ENCODE measurements around the gene CA10. TPM values are rescaled to one million over a fixed set of nuclear protein-coding genes. Genes with fewer than 3 reads are reported as not detected.

Gene CA10
- total and polyA plus RNA-seq, 2 of the 4 experiments (the other 2 are of a cell fraction), result not detected

GRCh38 chr17:51643702-51644490 is 514.6 kb downstream of the CA10 start:
- ATAC-seq (ENCODE audit: low read depth), result no peak
- H3K18ac ChIP-seq (ENCODE audit: low read depth, low read length), result no peak overlapping the region
- CTCF ChIA-PET, result no interaction called here
- H3K14ac ChIP-seq (replicated peaks; ENCODE audit: low read depth, low read length), result no peak overlapping the region
- H3K9me3 ChIP-seq (ENCODE audit: control insufficient read depth, insufficient read depth, low read length), result peaks cover 18% of the 10 kb centered on the region
- intact Hi-C loops (cut with micrococcal nuclease) (no loop called here), in situ Hi-C loops (cut with MboI; ENCODE audit: low sequenced_read_pairs) (no loop called here), dilution Hi-C loops (cut with HindIII; ENCODE audit: low sequenced_read_pairs, unreplicated experiment) (no loop called here)
- no peak overlapping the region for H3K4me3 ChIP-seq (ENCODE audit: insufficient read depth, low read depth, low read length)
- no peaks in the 10 kb centered on the region for H3K36me3 ChIP-seq (ENCODE audit: control insufficient read depth, insufficient read depth, low read length)
- H3K9ac ChIP-seq (ENCODE audit: low read depth, low read length), result no peak overlapping the region
- H3K4ac ChIP-seq (ENCODE audit: low read depth, low read length), result no peak overlapping the region
- POLR2A ChIA-PET (ENCODE audit: unreplicated experiment), result no interaction called here
- no peak overlapping the region for H3K23ac ChIP-seq (ENCODE audit: low read depth, low read length)
- no peak overlapping the region for H2BK5ac ChIP-seq (ENCODE audit: low read depth, low read length, poor library complexity, severe bottlenecking)
- no peak overlapping the region for H4K8ac ChIP-seq (ENCODE audit: low read depth in 2 of 2, low read length in 2 of 2)
- H3K27ac ChIP-seq (ENCODE audit: insufficient read depth, low read length), result no peak overlapping the region
- no peak overlapping the region for H4K5ac ChIP-seq (ENCODE audit: low read depth, low read length)
- H4K20me1 ChIP-seq (ENCODE audit: insufficient read depth, low read length), result no peaks in the 10 kb centered on the region
- no peaks in the 10 kb centered on the region for H3K9me1 ChIP-seq (ENCODE audit: insufficient read depth, low read length)
- no peak overlapping the region for H2AFZ ChIP-seq (replicated peaks; ENCODE audit: low read length, poor library complexity)
- TF ChIP-seq CHD1 (IDR thresholded peaks at IDR 0.05; ENCODE audit: low read depth, low read length) (no peak), RFX5 (IDR thresholded peaks at IDR 0.05; ENCODE audit: low read depth, low read length) (no peak), ELK1 (IDR thresholded peaks at IDR 0.05; ENCODE audit: borderline replicate concordance, low read depth, low read length) (no peak), MAFK (IDR thresholded peaks at IDR 0.05; ENCODE audit: low read depth, low read length) (no peak), SMC3 (IDR thresholded peaks at IDR 0.05; ENCODE audit: low read depth, low read length) (no peak), FOS (IDR thresholded peaks at IDR 0.05; ENCODE audit: low read depth, low read length) (no peak), BHLHE40 (IDR thresholded peaks at IDR 0.05; ENCODE audit: low read depth, low read length) (no peak), MAZ (IDR thresholded peaks at IDR 0.05; ENCODE audit: borderline replicate concordance, low read depth, low read length) (no peak), POLR2A (IDR thresholded peaks at IDR 0.05; ENCODE audit: low read depth, low read length) (no peak), USF2 (IDR thresholded peaks at IDR 0.05; ENCODE audit: low read depth, low read length) (no peak)
- H3K79me1 ChIP-seq (ENCODE audit: low read depth in 1 of 2, low read length in 2 of 2), result no peaks in the 10 kb centered on the region
- no peak overlapping the region for H2AK5ac ChIP-seq (ENCODE audit: low read depth, low read length)
- H2BK15ac ChIP-seq (ENCODE audit: low read depth, low read length), result no peak overlapping the region
- no peaks in the 10 kb centered on the region for H3K4me1 ChIP-seq (ENCODE audit: control insufficient read depth, insufficient read depth, low read length)
- no peak overlapping the region for H4K91ac ChIP-seq (ENCODE audit: insufficient read depth, low read depth, low read length)
- H3K27me3 ChIP-seq (ENCODE audit: control insufficient read depth, insufficient read depth, low read length), result no peaks in the 10 kb centered on the region
- H3K4me2 ChIP-seq (ENCODE audit: low read depth, low read length), result no peak overlapping the region
- H2BK20ac ChIP-seq (ENCODE audit: low read depth, low read length), result no peak overlapping the region
- H3K56ac ChIP-seq (ENCODE audit: extremely low read depth, insufficient read depth, low read length), result no peak overlapping the region
- no peak overlapping the region for H2AK9ac ChIP-seq (replicated peaks; ENCODE audit: low read depth, low read length, poor library complexity)
- no TSS peak for BruUV-seq (replicated peaks)
- DNase-seq, result no peak
- 50% methylated on average over 2 of the region's 10 CpGs; no CpG with 5 or more reads in 1 of the 2 experiments for WGBS, 2 experiments (ENCODE audit: extremely low coverage in 2 of 2, insufficient read length in 1 of 2)
- H2BK120ac ChIP-seq (ENCODE audit: low read depth, low read length), result no peak overlapping the region
